SHP77 treated with DMSO at 0.1 percent for 48 hours (cell line): ENCODE data around the gene PTGS2.
"Not testable (repeated sequence)": the region's sequence is repeated elsewhere in the genome, so short reads cannot be mapped to it uniquely, and the experiment has no call there.

Experiments
- DNase-seq: peaks from one replicate; lab custom pipeline; 2025; lab: John Stamatoyannopoulos, UW

PTGS2 gene

DNA sequence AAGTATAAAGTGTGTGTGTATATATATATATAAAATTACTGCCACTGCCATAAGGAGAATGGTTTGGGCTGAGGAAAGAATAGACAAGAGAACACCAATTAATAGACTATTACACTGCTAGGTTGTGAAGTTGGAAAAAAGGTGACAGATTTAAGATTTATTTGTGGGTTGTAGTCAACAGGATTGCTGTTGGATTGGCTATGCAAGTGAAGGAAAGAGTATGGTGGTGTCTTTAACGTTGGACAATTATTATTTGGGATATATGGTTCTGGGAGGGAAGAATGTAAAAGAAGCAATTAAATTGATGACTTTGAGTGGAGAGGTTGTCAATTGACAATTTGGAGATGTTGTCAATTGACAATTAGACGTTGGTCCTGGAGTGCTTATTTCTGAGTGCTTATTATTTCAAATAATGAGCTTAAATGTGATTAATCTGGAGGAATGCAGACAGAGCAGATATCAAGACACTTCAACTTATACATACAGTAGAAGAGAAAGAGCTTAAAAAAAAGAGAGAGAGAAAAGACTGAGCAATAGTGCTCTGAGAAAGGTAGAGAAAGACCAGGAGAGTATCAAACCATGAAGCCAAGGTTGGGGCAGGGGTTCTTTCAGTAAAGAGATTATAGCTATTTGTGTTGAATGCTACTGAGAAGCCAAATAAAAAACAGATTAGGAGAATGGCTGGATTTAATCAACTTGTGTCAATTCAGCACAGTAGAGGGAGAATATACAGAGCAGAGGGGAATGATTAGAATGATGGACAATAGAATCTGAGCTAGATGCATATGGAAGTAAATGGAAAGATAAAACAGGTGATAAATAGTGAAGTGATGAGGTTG is 9.7 kb downstream of the PTGS2 start:
- DNase-seq: no peak

DNA sequence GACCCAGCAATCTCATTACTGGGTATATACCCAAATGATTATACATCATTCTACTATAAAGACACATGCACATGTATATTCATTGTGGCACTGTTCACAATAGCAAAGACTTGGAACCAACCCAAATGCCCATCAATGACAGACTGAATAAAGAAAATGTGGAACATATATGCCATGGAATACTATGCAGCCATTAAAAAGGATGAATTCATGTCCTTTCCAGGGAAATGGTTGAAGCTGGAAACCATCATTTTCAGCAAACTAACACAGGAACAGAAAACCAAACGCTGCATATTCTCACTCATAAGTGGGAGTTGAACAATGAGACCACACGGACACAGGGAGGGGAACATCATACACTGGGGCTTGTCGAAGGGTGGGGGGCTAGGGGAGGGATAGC is 10.4 kb downstream of the PTGS2 start:
- not testable (repeated sequence) for DNase-seq

DNA sequence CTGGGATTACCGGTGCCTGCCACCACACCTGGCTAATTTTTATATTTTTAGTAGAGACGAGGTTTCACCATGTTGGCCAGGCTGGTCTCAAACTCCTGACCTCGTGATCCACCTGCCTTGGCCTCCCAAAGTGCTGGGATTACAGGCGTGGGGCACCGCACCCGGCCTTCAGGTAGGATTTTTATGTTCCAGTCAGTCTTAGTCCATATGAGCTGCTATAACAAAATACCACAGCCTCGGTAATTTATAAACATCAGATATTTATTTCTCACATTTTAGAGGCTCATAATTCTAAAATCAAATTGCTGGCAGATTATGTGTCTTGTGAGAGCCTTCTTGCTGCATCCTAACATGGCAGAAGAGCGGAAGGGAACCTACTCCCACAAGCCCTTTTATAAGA is 16.0 kb downstream of the PTGS2 start:
- not testable (repeated sequence) for DNase-seq

- no peak for DNase-seq
Observed at GRCh38 chr1:186662752-186663151, 17.5 kb downstream of the PTGS2 start.

- no peak for DNase-seq
Observed at GRCh38 chr1:186659890-186660341, 20.3 kb downstream of the PTGS2 start.

DNA sequence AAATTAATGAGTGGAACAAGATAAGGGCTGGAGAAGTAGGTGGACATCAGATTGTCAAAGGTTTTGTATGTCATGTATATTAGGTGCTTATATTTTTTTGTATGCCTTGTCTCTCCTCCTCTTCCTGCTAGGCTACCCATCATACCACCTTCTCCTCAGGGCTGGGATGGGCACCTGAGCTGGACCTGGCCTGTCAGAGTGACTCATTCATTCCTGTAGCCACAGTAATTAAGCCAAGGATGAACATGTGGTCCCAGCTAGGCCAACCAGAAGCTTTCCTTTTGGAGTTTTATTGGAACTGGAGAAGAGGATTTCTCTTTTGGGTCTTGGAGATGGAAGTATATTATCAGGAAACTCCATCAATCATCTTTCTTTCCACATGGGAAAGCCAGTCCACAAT is 21.2 kb downstream of the PTGS2 start:
- DNase-seq: no peak

DNA sequence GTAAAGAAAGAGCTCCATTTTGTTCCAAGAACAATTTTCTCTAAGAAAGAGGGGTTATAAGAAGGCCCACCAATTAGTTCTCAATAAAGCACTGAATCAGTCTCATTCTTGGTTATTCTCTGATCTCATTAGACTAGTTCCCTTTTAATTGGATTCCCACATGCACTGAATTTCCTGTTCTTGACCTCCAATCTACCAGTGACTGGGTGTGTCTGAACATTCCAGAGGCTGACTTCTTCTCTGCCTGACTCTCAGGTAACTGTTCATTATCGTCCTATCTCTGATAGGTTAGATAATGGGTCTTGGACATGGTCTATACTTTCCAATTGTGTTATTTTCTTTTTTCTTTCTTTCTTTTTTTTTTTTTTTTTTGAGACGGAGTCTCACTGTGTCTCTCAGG is 22.7 kb downstream of the PTGS2 start:
- no peak for DNase-seq

DNA sequence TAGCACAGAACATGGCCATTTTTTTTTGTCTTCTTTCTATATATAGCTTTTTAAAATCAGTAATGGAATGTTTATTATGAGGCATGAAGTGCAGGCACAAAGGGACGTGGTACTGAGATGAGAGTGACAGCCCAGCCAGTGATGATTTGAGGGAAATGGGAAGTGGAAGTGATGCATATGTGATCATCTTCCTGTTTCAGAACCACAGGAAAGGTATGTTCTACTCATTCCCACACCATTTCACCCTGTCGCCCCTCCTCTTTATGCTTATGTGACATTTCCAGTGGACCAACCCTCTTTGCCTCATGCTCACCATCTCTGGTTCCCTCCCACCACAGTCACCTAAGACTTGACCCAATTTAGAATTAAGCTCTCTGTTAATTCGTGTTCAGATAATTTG is 24.3 kb downstream of the PTGS2 start:
- DNase-seq: no peak

- DNase-seq: no peak
Observed at GRCh38 chr1:186654741-186655140, 25.5 kb downstream of the PTGS2 start.

DNA sequence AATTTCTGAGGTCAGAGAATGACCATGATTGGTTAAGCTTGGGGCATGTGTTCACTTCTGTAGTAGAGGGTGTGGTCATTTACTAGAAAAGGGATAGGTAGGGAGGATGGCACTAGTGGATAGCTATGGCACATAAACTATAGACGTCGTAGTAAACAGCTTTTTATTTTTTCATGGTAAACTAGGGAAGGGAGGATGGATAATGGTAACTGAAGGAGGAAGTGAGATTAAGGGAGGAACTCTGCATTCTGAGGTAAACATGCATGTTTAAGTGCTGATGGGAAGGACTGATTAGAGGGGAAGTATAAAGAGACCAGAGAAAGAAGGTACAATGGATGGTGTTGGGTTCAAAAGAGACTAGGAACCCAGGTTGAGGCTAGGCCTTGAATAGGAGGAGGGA is 26.9 kb downstream of the PTGS2 start:
- DNase-seq: no peak

DNA sequence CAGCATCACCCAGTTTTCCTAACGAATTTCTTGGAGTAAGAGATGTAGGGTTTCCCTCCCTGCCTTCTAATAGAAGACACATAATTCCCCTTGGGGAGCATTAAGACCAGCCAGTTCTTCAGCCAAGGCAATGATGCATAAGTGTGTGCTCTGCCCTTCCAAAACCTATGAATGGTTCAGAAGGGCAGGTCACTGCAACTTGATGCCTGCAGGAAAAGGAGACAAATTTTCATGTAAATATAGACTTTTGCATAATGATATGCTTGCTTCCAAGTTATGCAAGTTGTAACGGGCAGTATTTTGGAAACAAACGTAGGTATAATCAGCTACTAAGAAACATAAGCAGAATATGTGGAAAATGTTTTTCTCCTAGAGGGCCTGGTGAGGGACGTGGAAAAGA is 31.6 kb downstream of the PTGS2 start:
- DNase-seq: no peak

DNA sequence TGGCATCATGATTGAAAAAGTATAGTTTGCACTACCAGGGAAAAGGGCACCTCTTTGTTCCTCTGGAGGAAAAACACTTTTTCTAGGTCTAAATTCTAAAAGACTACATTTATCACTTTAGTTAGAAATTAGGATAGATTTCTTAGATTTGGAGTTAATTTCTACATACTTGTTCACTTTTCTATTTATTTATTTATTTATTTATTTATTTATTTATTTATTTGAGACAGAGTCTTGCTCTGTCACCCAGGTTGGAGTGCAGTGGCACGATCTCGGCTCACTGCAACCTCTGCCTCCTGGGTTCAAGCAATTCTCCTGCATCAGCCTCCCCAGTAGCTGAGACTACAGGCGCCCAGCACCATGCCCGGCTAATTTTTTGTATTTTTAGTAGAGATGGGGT is 32.2 kb downstream of the PTGS2 start:
- DNase-seq: not testable (repeated sequence)

DNA sequence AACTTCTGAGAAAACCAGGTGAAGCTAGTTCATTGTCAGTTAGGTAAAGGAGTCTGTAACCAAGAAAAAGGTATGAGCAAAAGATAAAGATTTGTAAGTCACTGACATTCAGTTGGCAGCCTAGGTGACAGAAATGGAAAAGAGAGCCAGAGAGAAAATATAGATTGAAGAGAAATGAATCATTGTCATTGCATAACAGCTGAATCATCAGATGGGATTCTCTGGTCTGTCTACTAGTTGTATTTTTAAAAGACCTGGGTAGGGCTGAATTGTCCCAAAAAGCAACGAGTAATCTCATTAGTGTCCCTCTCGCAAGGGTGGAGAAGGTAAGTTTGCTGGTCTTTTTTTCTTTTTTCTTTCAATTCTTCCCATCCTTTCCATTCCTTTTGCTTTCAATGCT is 36.6 kb downstream of the PTGS2 start:
- DNase-seq: no peak

DNA sequence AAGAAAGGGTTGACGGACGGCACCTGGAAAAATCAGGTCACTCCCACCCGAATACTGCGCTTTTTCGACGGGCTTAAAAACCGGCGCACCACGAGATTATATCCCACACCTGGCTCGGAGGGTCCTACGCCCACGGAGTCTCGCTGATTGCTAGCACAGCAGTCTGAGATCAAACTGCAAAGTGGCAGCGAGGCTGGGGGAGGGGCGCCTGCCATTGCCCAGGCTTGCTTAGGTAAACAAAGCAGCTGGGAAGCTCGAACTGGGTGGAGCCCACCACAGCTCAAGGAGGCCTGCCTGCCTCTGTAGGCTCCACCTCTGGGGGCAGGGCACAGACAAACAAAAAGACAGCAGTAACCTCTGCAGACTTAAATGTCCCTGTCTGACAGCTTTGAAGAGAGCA is 42.7 kb downstream of the PTGS2 start:
- DNase-seq: not testable (repeated sequence)

- DNase-seq: no peak
Observed at GRCh38 chr1:186636786-186637185, 43.4 kb downstream of the PTGS2 start.

DNA sequence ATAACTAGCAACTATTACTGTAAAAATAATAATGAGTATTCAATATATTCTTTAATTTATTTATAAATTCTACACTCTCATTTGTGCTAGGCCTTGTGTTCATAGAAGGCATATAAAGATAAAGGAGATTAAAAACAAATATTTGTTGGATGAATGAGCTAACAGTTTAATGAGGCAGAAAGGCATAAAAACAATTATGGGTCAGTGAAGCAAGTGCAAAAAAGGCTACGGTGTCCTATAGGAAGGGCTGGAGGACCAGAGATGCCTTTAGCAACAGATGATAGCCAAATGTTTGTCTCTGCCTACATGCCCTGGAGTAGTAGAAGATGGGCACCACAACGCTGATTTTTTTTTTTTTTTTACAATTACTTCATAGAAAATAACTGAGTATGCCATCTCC is 45.7 kb downstream of the PTGS2 start:
- DNase-seq: no peak

- no peak for DNase-seq
Observed at GRCh38 chr1:186633116-186633515, 47.1 kb downstream of the PTGS2 start.

DNA sequence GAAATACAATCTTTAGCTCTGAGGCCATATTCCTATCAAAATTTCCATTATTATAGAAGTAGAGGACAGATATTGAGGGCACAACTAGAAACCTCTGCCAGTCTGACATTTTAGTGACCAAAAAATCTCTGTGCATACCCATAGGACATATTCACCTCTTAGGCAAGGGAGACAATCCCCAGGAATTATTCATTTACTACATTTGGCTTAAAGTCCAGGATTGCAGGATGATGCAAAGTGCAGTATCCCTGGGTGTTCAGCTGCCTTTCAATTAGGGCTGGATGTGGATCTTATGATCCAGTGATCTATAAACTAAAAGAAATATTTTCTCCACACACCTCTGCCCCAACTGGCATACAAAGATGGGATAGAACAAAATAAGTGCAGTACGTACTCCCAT is 50.9 kb downstream of the PTGS2 start:
- DNase-seq: no peak

DNA sequence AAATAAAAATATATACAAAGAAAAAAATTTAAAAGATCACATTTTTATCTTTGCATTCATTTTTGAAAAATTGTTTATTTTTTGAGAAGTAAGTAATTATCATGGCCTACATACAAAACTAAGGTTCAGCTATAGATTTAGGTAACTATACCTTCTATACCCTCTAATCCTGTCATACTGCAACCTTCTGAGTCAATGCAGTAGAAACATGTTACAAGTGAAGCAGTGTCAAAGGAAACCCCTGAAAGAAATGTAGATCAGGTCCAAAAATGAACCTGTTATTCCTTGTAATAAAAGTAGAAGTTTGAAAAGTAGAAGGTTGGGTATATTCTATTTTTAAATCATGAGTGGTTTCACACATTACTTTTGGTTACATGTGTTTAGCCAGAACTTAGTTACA is 51.3 kb downstream of the PTGS2 start:
- no peak for DNase-seq

- DNase-seq: no peak
Observed at GRCh38 chr1:186627019-186627418, 53.2 kb downstream of the PTGS2 start.

DNA sequence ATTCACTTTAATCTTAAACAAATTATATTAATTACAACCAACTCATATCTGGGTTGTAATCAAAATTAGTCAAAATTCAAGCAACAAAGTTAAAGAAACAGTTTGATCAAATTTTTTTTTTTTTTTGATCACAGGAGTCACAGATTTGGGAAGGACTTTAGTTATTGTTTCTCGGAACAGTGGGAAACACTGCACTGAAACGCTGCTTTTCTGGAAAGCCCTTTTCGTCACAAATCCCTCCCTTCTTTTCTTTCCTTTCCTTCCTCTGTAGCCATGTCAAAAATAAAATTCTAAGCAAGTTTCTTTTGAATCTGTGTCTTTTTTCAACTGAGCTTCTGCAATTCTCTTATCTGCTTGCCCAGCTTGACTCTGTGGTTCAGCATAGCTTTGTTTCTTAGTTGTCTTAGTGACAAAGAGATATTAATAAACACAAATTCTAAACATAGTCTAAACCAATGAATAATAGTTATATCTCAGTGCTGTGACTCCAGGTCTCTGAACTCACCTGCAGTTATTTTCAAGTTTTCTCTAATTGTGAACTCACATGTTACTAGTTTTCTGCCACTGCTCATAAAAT is 53.8 kb downstream of the PTGS2 start:
- no peak for DNase-seq

GRCh38 chr1:186623551-186623950 is 56.7 kb downstream of the PTGS2 start:
- no peak for DNase-seq
